Measurements from ENCODE around the gene PTK6.
A peak's percentile ranks its signal among the peaks of the same experiment; 100 is the strongest.

The PTK6 gene

DNA sequence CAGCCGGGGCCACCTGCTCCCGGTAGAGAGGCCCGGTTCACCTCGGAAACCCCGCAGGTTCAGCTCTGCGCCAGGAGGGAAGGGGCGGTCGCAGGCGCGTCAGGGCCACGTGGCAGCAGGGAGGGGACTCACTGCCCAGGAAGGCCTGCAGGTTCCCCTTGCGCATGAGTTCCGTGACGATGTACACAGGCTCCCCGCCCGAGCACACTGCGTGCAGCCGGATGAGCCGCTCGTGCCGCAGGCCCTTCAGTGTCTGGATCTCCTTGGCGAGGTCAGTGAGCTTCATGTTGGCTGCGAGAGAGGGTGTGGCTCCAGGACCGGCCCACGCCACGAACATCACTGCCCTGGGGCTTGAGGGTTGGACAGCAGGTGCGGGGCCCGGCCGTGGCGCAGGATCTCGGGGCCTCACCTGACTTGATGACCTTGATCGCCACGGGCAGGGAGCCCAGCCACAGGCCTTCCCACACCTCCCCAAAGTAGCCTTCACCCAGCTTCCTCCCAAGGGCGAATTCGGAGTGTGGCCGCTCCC lies 4.9 kb upstream of the PTK6 start:
- no peak for DNase-seq

DNA sequence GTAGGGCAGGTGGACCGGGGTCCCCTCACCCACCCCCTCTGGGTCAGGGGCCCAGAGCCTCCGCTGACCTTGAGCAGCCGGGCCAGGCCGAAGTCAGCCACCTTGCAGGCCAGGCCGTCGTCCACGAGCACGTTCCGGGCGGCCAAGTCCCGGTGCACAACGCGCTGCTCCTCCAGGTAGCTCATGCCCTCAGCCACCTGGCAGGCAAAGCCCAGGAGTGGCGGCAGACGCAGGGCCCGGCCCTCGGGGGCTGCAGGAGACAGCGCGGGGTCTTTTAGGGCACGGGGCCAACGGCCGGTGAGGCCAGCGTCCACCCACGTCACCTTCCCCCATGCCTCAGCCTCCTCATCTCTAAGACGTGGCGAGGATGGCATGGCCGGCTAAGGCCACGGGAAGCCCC lies 4.2 kb upstream of the PTK6 start:
- DNase-seq, result no peak

GRCh38 chr20:63540417-63541186 lies 3.4 kb upstream of the PTK6 start:
- DNase-seq, result no peak

- no peak for DNase-seq
These were observed 2.5 kb upstream of the PTK6 start for GRCh38 chr20:63539441-63540370.

GRCh38 chr20:63539092-63539430 lies 1.9 kb upstream of the PTK6 start:
- no peak for DNase-seq

DNA sequence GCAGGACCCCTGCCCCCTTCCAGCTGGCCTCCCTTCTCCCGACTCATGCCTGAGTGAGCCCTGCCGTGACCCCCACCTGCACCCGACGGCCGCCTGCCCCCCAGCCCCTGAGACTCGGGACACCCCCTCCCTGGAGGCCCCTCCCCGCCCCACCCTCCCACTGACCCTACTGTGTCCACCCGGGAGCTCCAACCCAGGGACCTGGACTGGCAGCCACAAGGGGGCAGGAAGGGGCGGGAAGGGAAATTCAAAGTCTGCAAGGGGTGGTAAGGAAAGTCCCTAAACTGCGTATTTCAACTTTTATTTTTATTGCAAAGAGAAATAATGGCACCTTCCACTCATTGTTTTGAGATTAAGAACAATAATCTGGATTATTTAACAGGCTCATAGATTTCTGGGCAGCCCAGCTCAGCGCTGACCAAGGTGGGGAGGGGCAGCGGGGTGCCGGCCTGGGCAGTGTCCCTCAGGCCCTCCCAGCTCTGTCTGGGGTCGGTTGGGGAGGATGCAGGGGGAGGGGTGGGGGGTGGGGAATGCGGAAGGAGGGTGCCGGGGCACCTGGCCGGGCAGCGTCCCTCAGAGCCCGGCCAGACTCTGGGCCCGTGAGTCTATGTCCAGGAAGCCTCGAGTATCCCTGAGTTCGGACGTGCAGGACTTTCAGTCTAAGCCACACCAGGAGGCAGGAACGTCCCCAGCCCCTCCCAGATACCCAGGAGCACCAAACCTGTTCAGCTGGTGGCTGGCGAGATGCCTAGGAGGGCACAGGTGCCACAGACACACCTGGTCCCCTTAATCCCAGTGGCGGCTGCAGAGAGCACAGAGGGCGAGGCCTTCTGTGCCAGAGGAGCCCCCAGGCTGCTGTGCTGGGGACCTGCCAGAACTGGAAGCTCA lies 1.3 kb upstream of the PTK6 start:
- peak; percentile 61 for DNase-seq

DNA sequence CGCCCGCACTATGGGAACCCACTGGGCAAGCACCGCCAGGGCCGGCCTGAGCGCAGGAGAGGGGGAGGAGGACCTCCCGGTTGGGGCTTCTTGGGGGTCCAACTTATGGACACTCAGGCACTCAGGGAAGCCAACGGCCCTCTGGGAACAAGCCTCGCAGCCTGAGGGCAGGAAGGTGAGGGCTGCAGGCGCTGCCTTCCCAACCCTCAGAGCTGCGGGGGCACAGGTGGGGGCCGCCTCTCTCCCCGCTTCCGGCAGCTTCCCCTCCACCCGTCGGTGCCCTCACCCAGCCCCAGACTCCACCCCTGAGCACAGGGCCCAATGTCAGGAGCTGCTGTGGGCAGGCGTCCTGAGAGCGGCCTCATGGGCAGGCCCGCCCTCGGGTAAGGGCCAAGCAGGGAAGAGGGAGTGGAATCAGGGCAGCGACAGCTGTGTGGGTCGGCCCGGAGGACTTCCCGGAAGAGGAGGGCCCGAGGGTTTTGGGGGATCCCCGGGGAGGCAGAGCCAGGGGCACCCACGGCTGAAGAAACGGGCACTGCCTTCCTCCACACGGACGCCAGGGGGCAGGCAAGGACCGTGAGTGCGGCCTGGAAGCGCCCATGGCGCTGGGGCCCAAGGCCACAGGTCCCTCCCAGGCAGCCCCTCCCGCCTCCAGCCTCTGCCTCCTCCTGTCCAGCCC lies 488 bp upstream of the PTK6 start:
- peak; percentile 88 for DNase-seq

DNA sequence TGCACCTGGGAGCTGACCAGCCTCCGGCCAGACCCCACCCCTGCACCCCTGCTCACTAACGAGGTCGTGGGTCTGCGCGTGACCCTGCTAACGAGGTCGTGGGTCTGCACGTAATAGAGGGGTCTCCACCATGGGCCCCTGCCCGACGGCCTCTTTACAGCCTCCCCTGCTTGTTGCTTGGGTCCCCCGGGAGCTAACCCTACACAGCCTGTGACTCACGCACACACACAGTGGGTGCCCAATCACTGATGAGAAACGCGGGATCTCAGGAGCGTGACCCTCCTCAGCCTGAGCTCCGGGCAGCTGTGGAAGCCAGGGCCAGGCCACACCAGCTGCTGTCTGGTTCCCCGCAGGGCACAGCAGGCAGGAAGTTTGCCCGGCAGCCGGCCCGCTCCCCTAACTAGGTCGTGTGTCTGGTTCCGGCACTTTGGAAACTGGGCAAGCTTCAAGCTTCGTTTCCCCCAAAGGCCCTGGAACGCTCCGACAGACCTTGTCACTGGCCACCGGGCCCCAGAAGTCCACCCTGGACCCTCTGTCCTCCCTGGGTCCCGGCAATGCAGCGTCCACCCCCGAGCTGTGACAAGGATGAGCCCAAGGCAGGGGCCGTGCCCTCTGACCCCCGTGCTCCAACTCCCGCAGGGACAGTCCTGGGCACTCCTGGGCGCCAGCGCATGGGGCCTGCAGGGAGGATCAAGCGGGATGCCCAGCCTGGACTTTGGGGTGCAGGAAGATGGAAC lies 767 bp downstream of the PTK6 start:
- peak; percentile 36 for DNase-seq

DNA sequence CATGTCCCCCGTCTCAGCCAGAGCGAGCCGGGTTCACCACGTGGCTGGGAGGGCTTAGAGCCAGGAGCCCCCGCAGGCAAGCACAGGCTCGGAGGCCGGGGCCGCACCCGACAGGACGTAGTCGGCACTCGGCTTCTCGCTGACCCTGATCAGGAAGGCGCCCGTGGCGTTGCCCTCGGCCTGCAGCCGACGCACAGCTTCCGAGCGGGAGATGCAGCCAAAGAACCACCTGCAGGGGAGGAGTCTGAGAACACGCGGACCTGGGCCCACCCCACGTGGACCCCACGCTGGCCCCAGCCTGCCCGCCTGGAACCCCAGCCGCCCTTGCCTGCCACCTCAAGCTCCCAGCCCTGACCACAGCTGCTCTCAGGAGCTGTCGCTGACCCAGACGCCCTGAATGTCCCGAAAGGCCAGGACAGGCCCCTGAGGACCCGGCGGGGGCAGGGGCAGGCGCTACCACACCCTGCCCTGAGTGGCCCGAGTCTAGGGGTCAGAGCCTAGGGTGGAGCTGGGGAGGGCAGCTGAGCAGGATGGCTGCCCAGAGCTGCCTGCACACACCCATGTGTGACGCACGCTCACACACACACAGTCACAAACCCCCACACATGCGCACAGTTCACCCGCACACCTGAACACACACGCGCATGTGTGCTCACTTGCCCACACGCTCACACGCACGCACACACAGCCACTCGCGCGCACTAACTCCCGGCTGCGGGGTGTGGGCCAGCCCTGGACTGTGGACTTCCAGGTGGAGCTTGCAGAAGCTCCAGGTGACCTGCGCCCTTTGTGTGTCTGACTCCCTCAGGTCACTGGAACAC lies 2.1 kb downstream of the PTK6 start:
- no peak for DNase-seq

DNA sequence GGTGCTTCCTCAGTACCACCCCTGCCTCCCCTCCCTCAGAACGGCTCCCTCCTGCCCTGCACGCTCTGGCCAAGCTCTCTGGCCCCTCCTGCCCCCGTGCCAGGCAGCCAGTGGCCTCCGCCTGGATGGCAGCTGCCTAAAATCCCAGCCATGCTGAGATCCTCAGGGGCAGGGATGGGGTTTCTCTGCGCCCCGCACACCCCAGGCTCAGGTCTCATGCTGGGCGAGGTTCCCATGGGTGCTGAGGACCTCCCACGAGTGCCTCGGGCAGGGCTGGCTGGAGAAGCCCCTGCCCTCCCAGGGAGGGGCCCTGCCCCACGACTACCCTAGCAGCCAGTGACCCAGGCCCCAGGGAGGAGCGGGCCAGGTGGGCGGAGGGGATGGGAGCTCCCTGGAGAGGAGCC lies 2.7 kb downstream of the PTK6 start:
- DNase-seq, result no peak

DNA sequence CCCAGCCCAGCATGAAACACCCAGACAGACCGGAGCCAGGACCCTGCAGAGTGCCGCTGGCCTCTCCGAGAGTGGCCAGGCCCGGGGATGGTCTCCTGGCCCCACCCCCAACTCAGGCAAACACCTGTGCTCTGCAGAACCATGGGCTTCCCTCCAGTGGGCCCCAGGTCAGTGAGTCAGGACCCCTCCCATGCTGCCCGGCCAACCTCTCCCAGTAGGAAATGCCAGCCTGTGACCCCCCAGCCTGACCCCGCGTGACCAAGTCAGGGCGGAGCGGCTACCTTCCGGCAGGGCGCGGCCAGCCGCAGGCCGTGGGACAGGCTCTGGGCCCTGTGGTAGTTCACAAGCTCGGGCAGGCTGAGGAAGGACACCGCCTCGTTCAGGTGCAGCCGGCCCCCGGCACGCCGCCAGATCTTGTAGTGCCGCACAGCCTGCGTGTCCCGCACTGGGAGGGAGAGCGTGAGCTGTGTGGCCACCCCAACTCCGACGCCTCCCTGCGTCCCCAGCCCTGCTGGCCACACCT lies 3.2 kb downstream of the PTK6 start:
- DNase-seq, result no peak

- no peak for DNase-seq
These were observed 3.8 kb downstream of the PTK6 start for GRCh38 chr20:63533388-63533787.

DNA sequence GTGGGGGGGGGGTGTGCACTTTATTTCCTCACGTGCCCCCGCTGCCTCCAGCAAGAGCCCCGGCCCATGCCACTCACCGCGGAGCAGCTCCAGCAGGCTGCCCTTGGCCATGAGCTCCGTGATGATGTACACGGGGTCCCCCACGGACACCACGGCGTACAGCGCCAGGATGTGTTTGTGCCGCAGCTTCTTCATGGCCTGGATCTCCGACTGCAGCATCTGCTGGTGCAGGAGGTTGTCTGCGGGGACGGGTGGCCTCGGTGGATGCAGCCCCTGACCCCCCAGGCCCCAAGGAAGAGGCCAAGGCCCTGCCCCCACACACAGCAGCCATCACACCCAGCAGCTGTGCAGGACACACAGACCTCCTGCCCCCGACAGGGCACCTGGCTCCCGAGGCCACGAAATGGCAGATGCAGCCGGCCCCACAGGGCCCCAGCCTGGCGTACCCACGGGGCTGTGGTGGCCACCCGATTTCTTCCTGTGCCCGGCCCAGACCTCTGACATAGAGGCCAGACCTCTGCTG lies 4.7 kb downstream of the PTK6 start:
- DNase-seq, result no peak

GRCh38 chr20:63531686-63532448 lies 5.3 kb downstream of the PTK6 start:
- DNase-seq, result no peak

GRCh38 chr20:63530788-63531160 lies 6.4 kb downstream of the PTK6 start:
- no peak for DNase-seq

DNA sequence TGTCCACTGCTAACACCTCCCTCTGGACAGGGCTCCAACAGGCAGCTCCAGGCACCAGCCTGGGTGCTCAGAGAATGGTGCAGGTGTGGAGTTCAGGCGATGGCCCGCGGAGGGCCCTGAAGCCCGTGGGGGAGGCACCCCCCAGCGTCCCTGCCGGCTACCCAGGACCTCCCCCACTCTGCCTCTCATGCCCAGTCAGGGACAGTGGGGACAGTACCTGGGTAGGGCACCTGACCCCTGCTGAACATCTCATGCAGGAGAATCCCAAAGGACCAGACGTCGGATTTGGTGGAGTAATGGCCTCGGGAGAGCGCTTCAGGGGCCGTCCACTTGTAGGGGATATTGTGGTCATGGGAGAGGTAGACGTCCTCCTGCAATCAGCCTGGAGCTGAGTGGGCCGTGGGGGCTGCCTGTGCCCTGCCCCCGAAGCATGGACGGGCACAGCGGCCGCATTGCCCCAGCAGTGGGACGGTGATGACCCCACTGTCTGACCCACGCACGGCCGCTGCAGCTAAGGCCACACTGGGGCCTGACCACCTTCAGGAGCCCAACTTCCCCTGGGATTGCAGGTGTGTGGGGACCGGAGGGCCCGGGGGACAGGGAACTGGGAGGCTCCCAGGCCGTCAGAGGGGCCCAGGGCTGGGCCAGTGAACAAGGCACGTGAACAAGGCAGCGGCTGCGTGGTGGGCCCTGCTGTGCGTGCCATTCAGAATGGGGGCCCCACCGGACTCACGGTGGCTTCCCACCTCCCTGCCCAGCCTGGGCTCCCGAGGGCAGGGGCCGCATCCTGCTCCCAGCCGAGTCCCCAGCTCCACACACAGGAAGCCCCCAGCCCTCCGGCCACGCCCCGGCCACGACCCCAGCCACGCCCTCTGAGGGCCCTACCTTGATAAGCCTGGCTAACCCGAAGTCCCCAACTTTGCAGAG lies 7.1 kb downstream of the PTK6 start:
- DNase-seq, result no peak

GRCh38 chr20:63529180-63529860 lies 7.9 kb downstream of the PTK6 start:
- DNase-seq, result no peak

DNA sequence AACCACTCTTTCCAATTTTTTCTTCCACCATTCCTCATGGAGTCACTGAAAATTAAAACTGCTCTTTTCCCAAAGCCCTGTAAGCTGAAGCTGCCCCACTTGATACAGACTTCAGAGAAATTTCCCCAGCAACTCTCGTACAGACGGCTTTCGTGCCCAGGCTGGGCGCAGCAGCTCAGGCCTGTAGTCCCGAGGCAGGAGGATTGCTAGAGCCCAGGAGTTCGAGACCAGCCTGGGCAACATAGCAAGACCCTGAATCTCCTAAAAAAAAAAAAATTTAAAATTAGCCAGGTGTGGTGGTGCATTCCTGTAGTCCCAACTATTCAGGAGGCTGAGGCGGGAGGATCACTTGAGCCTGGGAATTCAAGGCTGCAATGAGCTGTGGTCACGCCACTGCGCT lies 10.0 kb downstream of the PTK6 start:
- no peak for DNase-seq
